Measurements from ENCODE around the gene NUP188.
"Not testable (repeated sequence)": the region's sequence is repeated elsewhere in the genome, so short reads cannot be mapped to it uniquely, and the experiment has no call there.

Gene NUP188

GRCh38 chr9:128943832-128944620 lies 3.5 kb upstream of the NUP188 start:
- no peak for DNase-seq (ENCODE audit: low spot score)

- not testable (repeated sequence) for DNase-seq (ENCODE audit: low spot score)
Measured at GRCh38 chr9:128944966-128945365, 2.5 kb upstream of the NUP188 start.

DNA sequence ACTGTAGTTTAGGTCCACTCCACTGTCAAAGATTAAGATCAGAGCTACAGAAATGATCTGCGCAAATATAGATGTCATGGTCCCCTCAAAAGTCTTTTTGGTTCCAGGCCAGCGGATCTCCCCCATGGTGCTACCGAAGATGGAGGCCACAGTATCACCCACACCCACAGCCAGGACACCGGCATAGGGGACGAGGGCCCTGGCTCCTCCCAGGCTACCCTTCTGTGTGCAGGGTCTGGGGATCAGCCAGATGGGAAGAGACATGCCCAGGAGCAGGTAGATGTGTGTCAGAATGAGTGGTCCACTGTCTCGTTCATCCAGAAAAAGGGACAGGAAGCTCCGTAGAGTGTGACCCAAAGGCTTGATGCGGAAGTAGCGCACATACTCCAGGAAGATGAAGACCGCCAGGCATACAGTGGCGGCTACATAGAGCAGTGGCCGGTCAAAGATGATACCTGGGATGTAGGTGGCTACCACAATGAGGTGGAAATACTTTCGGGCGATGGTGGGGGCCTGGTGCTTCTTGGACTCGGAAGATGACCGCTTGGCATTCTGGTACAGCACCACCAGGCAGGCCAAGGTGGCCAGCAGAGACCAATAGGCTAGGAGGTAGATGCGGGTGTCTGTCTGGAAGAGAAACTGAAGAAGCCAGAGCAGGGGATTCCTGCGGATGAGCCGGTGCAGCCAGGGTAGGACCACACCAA lies 1.5 kb upstream of the NUP188 start:
- DNase-seq (ENCODE audit: low spot score) = no peak

DNA sequence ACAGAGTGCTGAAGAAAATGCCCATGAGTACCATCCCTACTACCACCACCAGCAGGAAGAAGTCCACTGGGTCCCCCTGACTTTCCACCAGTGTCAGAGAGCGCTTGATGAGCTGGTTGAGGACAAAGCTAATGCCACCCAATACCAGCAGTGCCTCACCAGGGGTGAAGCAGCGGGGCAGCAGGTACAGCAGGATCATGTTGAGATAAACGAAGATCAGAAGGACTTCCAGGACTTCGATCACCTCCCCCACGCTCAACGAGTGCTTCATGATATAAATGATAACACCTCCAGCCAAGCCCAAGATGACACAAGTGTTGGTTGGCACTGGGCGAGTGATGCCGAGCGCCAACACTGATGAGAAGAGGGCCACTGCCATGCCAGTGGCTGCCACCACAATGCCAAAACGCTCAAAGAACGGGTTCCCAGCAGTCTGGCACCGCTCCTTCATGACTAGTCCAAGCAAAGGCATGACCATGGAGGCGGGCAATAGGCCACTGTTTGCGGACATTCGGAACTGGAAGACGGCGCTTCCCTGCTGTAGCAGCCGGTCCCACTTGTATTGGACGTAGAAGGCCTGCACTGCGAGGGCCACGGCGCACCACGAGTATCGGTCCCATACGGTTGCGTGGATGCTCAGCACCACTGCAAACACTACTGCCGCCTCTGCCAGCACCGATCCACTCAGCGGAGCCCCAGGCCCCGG lies 775 bp upstream of the NUP188 start:
- DNase-seq (ENCODE audit: low spot score) = no peak

GRCh38 chr9:128947277-128947526 lies 297 bp upstream of the NUP188 start:
- DNase-seq (ENCODE audit: low spot score) = no peak

- not testable (repeated sequence) for DNase-seq (ENCODE audit: low spot score)
Measured at GRCh38 chr9:128961403-128961802, 13.9 kb downstream of the NUP188 start.

- no peak for DNase-seq (ENCODE audit: low spot score)
Measured at GRCh38 chr9:128969491-128969890, 22.0 kb downstream of the NUP188 start.

GRCh38 chr9:128972956-128973355 lies 25.5 kb downstream of the NUP188 start:
- DNase-seq (ENCODE audit: low spot score) = no peak

GRCh38 chr9:128979111-128979510 lies 31.6 kb downstream of the NUP188 start:
- DNase-seq (ENCODE audit: low spot score) = no peak

DNA sequence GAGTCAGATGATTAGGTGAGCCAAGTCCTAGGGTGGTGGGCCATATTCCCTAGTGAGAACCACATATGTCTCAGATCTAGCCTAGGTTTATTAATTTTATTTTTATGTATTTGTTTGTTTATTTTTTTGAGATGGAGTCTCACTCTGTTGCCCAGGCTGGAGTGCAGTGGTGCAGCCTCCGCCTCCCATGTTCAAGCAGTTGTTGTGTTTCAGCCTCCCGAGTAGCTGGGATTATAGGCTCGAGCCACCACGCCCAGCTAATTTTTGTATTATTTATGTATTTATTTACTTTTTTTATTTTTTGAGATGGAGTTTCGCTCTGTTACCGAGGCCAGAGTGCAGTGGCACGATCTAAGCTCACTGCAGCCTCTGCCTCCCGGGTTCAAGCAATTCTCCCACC lies 36.0 kb downstream of the NUP188 start:
- DNase-seq (ENCODE audit: low spot score) = no peak

- DNase-seq (ENCODE audit: low spot score) = no peak
Measured at GRCh38 chr9:128986671-128987070, 39.2 kb downstream of the NUP188 start.

- DNase-seq (ENCODE audit: low spot score) = no peak
Measured at GRCh38 chr9:128987805-128988204, 40.3 kb downstream of the NUP188 start.

DNA sequence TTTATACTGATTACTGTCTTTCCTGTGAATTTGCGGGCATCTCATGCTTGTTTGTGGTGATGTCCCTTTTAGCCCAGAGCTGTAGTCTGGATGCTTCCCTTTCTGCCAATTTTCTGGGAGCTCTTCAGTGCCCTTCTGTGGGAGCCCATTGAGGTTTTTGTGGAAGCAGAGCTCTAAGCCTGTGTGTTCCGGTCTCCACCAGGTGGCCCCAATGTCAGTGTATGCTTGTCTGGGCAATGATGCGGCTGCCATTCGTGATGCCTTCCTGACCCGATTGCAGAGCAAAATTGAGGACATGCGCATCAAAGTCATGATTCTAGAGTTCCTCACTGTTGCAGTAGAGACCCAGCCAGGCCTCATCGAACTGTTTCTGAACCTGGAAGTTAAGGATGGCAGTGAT lies 45.5 kb downstream of the NUP188 start:
- peak; percentile 30 for DNase-seq (ENCODE audit: low spot score)

GRCh38 chr9:128995791-128996190 lies 48.3 kb downstream of the NUP188 start:
- no peak for DNase-seq (ENCODE audit: low spot score)

DNA sequence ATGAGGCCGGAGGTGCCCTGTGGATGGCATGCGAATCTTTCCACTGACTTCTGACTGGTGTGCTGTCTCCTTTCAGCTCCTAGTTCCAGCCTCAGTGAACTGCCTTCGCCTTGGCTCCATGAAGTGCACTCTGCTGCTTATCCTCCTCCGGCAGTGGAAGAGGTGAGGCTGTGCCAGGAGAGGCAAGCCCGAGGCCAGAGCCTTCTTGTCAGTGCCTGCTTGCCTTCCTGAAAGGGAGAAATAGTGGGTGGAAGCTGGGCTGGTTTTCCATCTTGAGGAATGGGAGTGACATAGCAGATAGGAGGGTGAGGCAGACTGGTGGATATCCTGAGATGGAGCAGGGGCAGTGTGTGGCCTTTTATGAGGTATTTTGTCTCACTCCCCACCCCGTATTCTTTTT lies 51.0 kb downstream of the NUP188 start:
- no peak for DNase-seq (ENCODE audit: low spot score)

GRCh38 chr9:128999581-129000206 lies 52.2 kb downstream of the NUP188 start:
- DNase-seq (ENCODE audit: low spot score) = no peak

GRCh38 chr9:129001504-129002325 lies 54.2 kb downstream of the NUP188 start:
- DNase-seq (ENCODE audit: low spot score) = no peak

GRCh38 chr9:129002992-129003391 lies 55.5 kb downstream of the NUP188 start:
- DNase-seq (ENCODE audit: low spot score) = no peak

- not testable (repeated sequence) for DNase-seq (ENCODE audit: low spot score)
Measured at GRCh38 chr9:129004173-129004572, 56.7 kb downstream of the NUP188 start.

- DNase-seq (ENCODE audit: low spot score) = no peak
Measured at GRCh38 chr9:129005336-129005997, 58.0 kb downstream of the NUP188 start.

DNA sequence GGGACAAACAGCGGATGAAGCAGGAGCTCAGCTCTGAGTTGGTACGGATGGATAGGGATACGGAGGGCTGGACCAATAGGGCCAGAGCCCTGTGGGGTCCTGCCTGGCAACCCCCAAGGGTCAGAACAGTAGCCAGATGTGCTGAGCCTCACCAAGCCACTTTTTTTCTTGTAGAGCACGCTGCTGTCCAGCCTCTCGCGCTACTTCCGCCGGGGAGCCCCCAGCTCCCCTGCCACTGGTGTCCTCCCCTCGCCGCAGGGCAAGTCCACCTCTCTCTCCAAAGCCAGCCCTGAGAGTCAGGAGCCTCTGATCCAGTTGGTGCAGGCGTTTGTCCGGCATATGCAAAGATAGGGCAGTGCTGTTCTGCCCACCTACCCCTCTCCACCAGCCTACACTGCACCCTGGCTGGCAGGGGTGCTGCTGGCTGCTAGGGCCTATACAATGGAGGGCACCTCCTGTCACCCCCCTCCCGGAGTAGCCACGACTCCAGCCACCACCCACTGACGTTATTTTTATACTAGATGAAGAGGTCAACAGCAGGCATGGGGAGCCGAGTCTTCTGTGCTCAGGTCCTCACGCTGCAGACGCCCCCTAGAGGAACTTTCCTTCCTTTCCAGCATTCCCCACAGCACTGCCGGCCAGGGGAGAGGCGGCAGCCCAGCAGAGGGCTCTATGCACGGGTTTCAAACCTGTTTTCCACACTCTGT lies 59.0 kb downstream of the NUP188 start:
- DNase-seq (ENCODE audit: low spot score) = peak; percentile 86
